Esophagus squamous epithelium (tissue), 4 donors: Measurements from ENCODE around the gene RTN3.

Experiments
- CTCF ChIP-seq, 6 experiments: fragments of 450-650 bp in 4 of 6; fragments of 200-600 bp in 2 of 6; sonication (generic) in 2 of 6; IDR thresholded peaks; one replicate each; pipeline ENCODE4 v1.5.1; 2016 to 2019; ENCODE audit warnings: antibody characterized with exemption in 6 of 6, mild to moderate bottlenecking in 4 of 6, moderate library complexity in 4 of 6
- POLR2A ChIP-seq, 4 donors: fragments of 450-650 bp; IDR thresholded peaks; one replicate each; pipeline ENCODE4 v1.6.1; 2017; ENCODE audit warnings: antibody characterized with exemption in 4 of 4, mild to moderate bottlenecking in 4 of 4, moderate library complexity in 3 of 4

GRCh38 chr11:63767267-63767564 is 85.9 kb downstream of the RTN3 start:
- TF ChIP-seq CTCF (IDR thresholded peaks at IDR 0.05) (no peak), POLR2A (IDR thresholded peaks at IDR 0.05) (no peak)
